OCI-LY3 (cell line): ENCODE data around the gene ZNF836.

Experiments used
- H2AFZ ChIP-seq: fragments of 200-600, 300-600 bp; shearing (Covaris generic); 2 replicates; pipeline ENCODE4 v1.6.0; 2014; ENCODE audit warnings: antibody characterized with exemption, low read depth, low read length
- H3K27ac ChIP-seq: fragments of 200-600, 300-600 bp; sonication (generic); 2 replicates; pipeline ENCODE4 v1.5.1; 2014; ENCODE audit warnings: mild to moderate bottlenecking, low read length, moderate library complexity, mixed read lengths
- H3K27me3 ChIP-seq: fragments of 200-600, 300-600 bp; sonication (generic); 2 replicates; pipeline ENCODE4 v1.6.1; 2014; ENCODE audit warnings: low read depth, low read length, mixed read lengths
- H3K36me3 ChIP-seq: fragments of 200-600, 300-600 bp; sonication (generic); replicated peaks from 2 replicates; pipeline ENCODE3; 2014; ENCODE audit warnings: low read depth, low read length, mixed read lengths
- H3K4me1 ChIP-seq: fragments of 300-600, 200-600 bp; sonication (generic); 2 replicates; pipeline ENCODE4 v1.6.1; 2014; ENCODE audit warnings: low read length, mixed read lengths
- H3K4me2 ChIP-seq: fragments of 200-600, 300-600 bp; sonication (generic); 2 replicates; pipeline ENCODE4 v1.6.1; 2014; ENCODE audit warnings: low read length, mixed read lengths
- H3K4me3 ChIP-seq: fragments of 300-600, 200-600 bp; sonication (generic); 2 replicates; pipeline ENCODE4 v1.5.1; 2014; ENCODE audit warnings: antibody characterized with exemption, mild to moderate bottlenecking, low read length, moderate library complexity
- H3K79me2 ChIP-seq: fragments of 300-600, 200-600 bp; shearing (Covaris generic); 2 replicates; pipeline ENCODE4 v1.6.1; 2014; ENCODE audit warnings: mild to moderate bottlenecking, low read length, mixed read lengths
- H3K9ac ChIP-seq: fragments of 300-600, 200-600 bp; shearing (Covaris generic); 2 replicates; pipeline ENCODE4 v1.6.0; 2014; ENCODE audit warnings: mild to moderate bottlenecking, low read length, moderate library complexity
- H3K9me3 ChIP-seq: fragments of 200-600, 300-600 bp; shearing (Covaris generic); 2 replicates; pipeline ENCODE4 v1.6.1; 2014; ENCODE audit warnings: low read length, mixed read lengths; ENCODE audit not compliant: insufficient read depth
- H4K20me1 ChIP-seq: fragments of 200-600, 300-600 bp; sonication (generic); 2 replicates; pipeline ENCODE4 v1.6.1; 2016; ENCODE audit warnings: low read length, mixed read lengths; ENCODE audit not compliant: insufficient read depth
- EZH2phosphoT487 ChIP-seq: fragments of 200-600 bp; shearing (Covaris generic); IDR thresholded peaks from 2 replicates; pipeline ENCODE4 v1.6.1; 2018; ENCODE audit warnings: antibody characterized with exemption, mixed run types, low read depth
- TF ChIP-seq, protein P1 (sequence below): fragments of 200-600, 300-600 bp; sonication (generic); IDR thresholded peaks from 2 replicates; pipeline ENCODE4 v1.5.1; 2014; ENCODE audit warnings: antibody characterized with exemption, low read length, low read depth

ZNF836 gene

DNA sequence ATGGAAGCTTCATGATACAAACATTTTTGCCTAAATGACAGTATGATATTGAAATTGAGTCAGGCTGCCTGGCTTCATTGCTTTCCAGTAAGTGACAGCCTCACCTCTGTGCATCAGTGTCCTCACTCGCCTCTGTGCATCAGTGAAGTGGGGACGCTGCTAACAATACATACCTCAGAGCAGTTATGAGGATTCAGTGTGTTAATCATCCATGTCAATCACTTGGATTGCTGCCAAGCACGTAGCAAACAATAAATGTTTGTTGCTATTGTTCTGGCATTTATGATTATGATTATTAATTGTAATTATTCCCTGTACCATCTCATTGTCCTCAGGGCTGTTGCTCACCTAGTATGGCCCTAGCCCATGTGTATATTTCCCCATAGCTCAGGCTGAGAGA lies 27.3 kb upstream of the ZNF836 start:
- Histone ChIP-seq H3K4me2 (no peak overlapping the region), H3K4me3 (no peak overlapping the region), H3K4me1 (no peaks in the 10 kb centered on the region), H3K36me3 (peaks cover 78% of the 10 kb centered on the region), H2AFZ (no peak overlapping the region), H3K27ac (no peak overlapping the region), H3K9me3 (no peaks in the 10 kb centered on the region), H3K9ac (no peak overlapping the region), H4K20me1 (peaks cover 88% of the 10 kb centered on the region), H3K79me2 (peaks cover 97% of the 10 kb centered on the region), H3K27me3 (no peaks in the 10 kb centered on the region)
- TF ChIP-seq, protein P1, sequence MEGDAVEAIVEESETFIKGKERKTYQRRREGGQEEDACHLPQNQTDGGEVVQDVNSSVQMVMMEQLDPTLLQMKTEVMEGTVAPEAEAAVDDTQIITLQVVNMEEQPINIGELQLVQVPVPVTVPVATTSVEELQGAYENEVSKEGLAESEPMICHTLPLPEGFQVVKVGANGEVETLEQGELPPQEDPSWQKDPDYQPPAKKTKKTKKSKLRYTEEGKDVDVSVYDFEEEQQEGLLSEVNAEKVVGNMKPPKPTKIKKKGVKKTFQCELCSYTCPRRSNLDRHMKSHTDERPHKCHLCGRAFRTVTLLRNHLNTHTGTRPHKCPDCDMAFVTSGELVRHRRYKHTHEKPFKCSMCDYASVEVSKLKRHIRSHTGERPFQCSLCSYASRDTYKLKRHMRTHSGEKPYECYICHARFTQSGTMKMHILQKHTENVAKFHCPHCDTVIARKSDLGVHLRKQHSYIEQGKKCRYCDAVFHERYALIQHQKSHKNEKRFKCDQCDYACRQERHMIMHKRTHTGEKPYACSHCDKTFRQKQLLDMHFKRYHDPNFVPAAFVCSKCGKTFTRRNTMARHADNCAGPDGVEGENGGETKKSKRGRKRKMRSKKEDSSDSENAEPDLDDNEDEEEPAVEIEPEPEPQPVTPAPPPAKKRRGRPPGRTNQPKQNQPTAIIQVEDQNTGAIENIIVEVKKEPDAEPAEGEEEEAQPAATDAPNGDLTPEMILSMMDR = no peak
- no peak for TF ChIP-seq EZH2phosphoT487

DNA sequence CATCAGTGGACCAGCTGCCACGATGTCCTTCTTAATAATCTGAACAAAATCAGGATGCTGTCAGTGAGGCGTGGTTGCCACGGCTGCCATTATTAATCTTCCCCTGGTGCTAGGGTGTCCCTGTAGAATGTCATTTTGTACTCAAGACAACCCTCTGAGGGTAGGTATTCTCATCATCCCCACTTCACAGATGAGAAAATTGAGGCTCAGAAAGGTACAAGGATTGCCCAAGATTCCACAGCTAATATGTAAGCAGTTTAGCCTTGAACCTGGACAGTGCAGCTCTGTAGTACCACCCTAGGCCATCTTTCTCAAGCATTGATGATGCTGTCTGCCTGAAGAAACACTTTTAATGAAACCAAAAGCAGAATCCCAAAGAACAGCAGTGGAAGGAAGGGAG lies 26.5 kb upstream of the ZNF836 start:
- Histone ChIP-seq H3K27ac (no peak overlapping the region), H3K4me2 (no peak overlapping the region), H3K4me3 (no peak overlapping the region), H3K36me3 (peaks cover 74% of the 10 kb centered on the region), H3K79me2 (peaks cover 97% of the 10 kb centered on the region), H3K9me3 (no peaks in the 10 kb centered on the region), H4K20me1 (peaks cover 91% of the 10 kb centered on the region), H2AFZ (no peak overlapping the region), H3K9ac (no peak overlapping the region), H3K4me1 (no peaks in the 10 kb centered on the region), H3K27me3 (no peaks in the 10 kb centered on the region)
- TF ChIP-seq, protein P1 = no peak
- TF ChIP-seq EZH2phosphoT487 = no peak

DNA sequence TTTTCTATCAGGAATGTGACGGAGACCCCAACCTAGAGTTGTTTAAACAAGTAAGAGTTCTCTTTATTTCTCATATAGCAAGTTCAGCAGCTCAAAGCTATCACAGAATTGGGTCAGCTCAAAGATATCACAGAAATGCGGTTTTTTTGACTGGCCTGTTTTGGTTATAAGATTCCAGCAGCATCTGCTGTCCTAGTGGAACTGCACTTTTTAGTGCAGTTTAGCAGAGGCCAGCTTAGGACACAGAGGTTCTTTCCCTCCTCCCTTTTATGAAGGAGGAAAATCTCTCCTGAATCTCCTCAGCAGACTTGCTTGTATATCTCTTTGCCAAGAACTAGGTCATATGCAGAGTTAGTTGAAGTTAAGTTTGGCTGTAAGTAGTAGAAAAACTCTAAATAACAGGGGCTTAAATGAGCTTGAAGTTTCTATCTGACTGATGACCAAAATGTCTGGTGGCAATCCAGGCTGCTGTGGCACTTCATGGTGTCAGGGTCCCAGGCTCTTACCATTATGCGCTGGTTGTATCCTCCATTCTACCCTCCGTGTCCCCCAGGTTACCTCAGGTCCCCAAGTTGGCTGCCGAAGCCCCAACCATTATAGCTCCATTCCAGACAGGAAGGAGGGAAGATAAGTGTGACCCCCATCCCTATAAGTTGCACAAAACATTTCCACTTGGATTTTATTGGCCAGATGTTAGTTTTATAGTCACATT lies 25.0 kb upstream of the ZNF836 start:
- H4K20me1 ChIP-seq = peaks cover 91% of the 10 kb centered on the region

DNA sequence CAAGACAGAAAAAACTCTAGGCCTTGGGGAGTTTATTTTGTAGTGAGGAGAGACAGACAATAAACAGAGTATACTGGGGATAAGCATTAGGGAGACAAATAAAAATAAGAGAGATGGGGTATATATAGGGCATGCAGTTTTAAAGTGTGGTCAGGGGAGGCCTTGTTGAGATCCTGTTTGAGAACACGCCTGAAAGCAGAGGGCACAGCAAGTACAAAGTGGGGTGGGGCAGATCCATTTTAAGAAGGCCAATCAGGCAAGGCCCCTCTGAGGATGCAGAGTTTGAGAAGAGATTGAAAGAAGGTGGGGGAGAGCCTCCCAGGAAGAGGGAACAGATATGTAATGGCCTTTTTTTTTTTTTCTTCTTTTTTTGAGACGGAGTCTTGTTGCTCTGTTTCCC lies 20.5 kb upstream of the ZNF836 start:
- Histone ChIP-seq H3K27me3 (no peaks in the 10 kb centered on the region), H3K79me2 (peaks cover 77% of the 10 kb centered on the region), H3K9ac (0 out of 2 replicates have a peak overlapping the region, but pooled peaks have one; percentile 98), H2AFZ (no peak overlapping the region), H3K27ac (no peak overlapping the region), H3K4me2 (peak overlapping the region; percentile 85), H3K4me3 (peak overlapping the region; percentile 97), H4K20me1 (peaks cover 55% of the 10 kb centered on the region), H3K4me1 (peaks cover 16% of the 10 kb centered on the region), H3K36me3 (peaks cover 52% of the 10 kb centered on the region), H3K9me3 (no peaks in the 10 kb centered on the region)
- TF ChIP-seq, protein P1 = no peak
- no peak for TF ChIP-seq EZH2phosphoT487

More for the DNA sequence above, 25.0 kb upstream of the ZNF836 start:
- no peak overlapping the region for H3K27ac ChIP-seq
- H3K4me3 ChIP-seq = no peak overlapping the region
- no peak for TF ChIP-seq EZH2phosphoT487
- TF ChIP-seq, protein P1 = no peak
- peaks cover 71% of the 10 kb centered on the region for H3K36me3 ChIP-seq
- H3K9ac ChIP-seq = no peak overlapping the region
- H3K4me1 ChIP-seq = peaks cover 5% of the 10 kb centered on the region
- no peaks in the 10 kb centered on the region for H3K27me3 ChIP-seq
- H2AFZ ChIP-seq = no peak overlapping the region
- no peaks in the 10 kb centered on the region for H3K9me3 ChIP-seq
- peaks cover 98% of the 10 kb centered on the region for H3K79me2 ChIP-seq
- H3K4me2 ChIP-seq = no peak overlapping the region
